Panc1 (cell line): Measurements from ENCODE around the gene FAM20B. TPM values are rescaled to one million over a fixed set of nuclear protein-coding genes. Genes with fewer than 3 reads are reported as not detected.

Experiments used
- ATAC-seq: fragments of 200-7000 bp; cut with Tn5 transposase; 2 replicates; pipeline ENCODE4 v1.9.1; 2020; ENCODE audit warnings: mild to moderate bottlenecking, moderate library complexity
- BruUV-seq: library from RNA; stranded (reverse); fragments of 400-500 nt; replicated peaks from 2 replicates; lab custom pipeline; 2021; lab: Mats Ljungman, UMichigan
- CTCF ChIA-PET: fragments of 300-600 bp; sonication (Branson Sonifier 250); formaldehyde crosslinking; loops from one replicate; lab custom pipeline; 2022; ENCODE audit warnings: antibody characterized with exemption; lab: Charles Lee
- POLR2A ChIA-PET: fragments of 300-600 bp; sonication (Branson Sonifier 250); formaldehyde crosslinking; loops from one replicate; lab custom pipeline; 2022; ENCODE audit warnings: antibody characterized with exemption; lab: Charles Lee
- DNase-seq: peaks from one replicate; pipeline ENCODE4 v3.0.0-alpha.2; 2010; ENCODE audit warnings: low read depth, low spot score
- H3K27ac ChIP-seq: 2 replicates; pipeline ENCODE4 v1.5.1; 2011; ENCODE audit warnings: mild to moderate bottlenecking, low read length, inconsistent platforms
- H3K27me3 ChIP-seq: fragments of 200-500 bp; sonication (Bioruptor generic); 2 replicates; pipeline ENCODE4 v1.6.0; 2014; ENCODE audit warnings: low read length, inconsistent platforms; ENCODE audit not compliant: control insufficient read depth, insufficient read depth
- H3K36me3 ChIP-seq: fragments of 200-500 bp; sonication (Bioruptor generic); 2 replicates; pipeline ENCODE4 v1.5.1; 2014; ENCODE audit warnings: inconsistent platforms, mild to moderate bottlenecking, low read length, moderate library complexity; ENCODE audit not compliant: control insufficient read depth, insufficient read depth
- H3K4me1 ChIP-seq: 2 replicates; pipeline ENCODE4 v1.5.1; 2011; ENCODE audit warnings: inconsistent platforms, mild to moderate bottlenecking, low read length, moderate library complexity; ENCODE audit not compliant: control insufficient read depth, insufficient read depth
- H3K4me3 ChIP-seq, 2 experiments: 2 replicates each; pipeline ENCODE4 v1.5.1; 2011 to 2012; ENCODE audit warnings: low read depth in 2 of 2, low read length in 2 of 2, mild to moderate bottlenecking in 2 of 2, inconsistent platforms in 1 of 2, moderate library complexity in 1 of 2
- H3K9me3 ChIP-seq: fragments of 200-500 bp; sonication (Bioruptor generic); 2 replicates; pipeline ENCODE4 v1.5.1; 2014; ENCODE audit warnings: low read depth, mild to moderate bottlenecking, inconsistent platforms, low read length, moderate library complexity; ENCODE audit not compliant: control insufficient read depth, insufficient read depth
- CTCF ChIP-seq: fragments of 450-650 bp; IDR thresholded peaks from 2 replicates; pipeline ENCODE4 v1.5.1; 2017; ENCODE audit warnings: mild to moderate bottlenecking
- POLR2AphosphoS5 ChIP-seq: IDR thresholded peaks from 2 replicates; pipeline ENCODE4 v1.6.1; 2012; ENCODE audit warnings: mild to moderate bottlenecking, low read depth, low read length, moderate library complexity
- REST ChIP-seq, 2 experiments: IDR thresholded peaks; 2 replicates each; pipeline ENCODE4 v1.6.1; 2011 to 2012; ENCODE audit warnings: low read depth in 2 of 2, control low read depth in 1 of 2, low read length in 1 of 2, mild to moderate bottlenecking in 1 of 2, moderate library complexity in 1 of 2; ENCODE audit not compliant: insufficient read depth in 1 of 2
- SIN3A ChIP-seq: IDR thresholded peaks from 2 replicates; pipeline ENCODE4 v1.6.1; 2012; ENCODE audit warnings: low read depth, mild to moderate bottlenecking, low read length, moderate library complexity, borderline replicate concordance; ENCODE audit not compliant: insufficient read depth
- TCF7L2 ChIP-seq: IDR thresholded peaks from 2 replicates; pipeline ENCODE4 v1.6.1; 2011; ENCODE audit warnings: mild to moderate bottlenecking, low read depth, low read length, inconsistent platforms
- in situ Hi-C: cut with HindIII; loops from 2 replicates; pipeline ENCODE4 v1.10.0; 2016; ENCODE audit warnings: low sequenced_read_pairs, low pct_unique_long_range_greater_than_20kb
- intact Hi-C: fragments of 100-400 bp; cut with micrococcal nuclease; formaldehyde crosslinking; loops from one replicate; pipeline ENCODE4 v1.10.0; 2022; ENCODE audit not compliant: unreplicated experiment
- total RNA-seq: library from RNA; stranded (reverse); gene quantifications from one replicate; pipeline ENCODE4 v1.2.1, GENCODE V29; 2021; ENCODE audit not compliant: unreplicated experiment

FAM20B gene
- total RNA-seq, 1 experiment from 2014 or later, result 49.9 TPM

- ChIA-PET CTCF (interaction anchor here (0.6 kb wide), 1 partner anchor 250 kb away, joined by 3 read pairs; no protein-coding TSS in a partner anchor), POLR2A (no interaction called here)
- H3K27me3 ChIP-seq, result no peaks in the 10 kb centered on the region
- in situ Hi-C loops (no loop called here), intact Hi-C loops (no loop called here)
- peaks cover 5% of the 10 kb centered on the region for H3K4me1 ChIP-seq
- no peak for ATAC-seq
- H3K4me3 ChIP-seq, result no peak overlapping the region
- no peak overlapping the region for H3K27ac ChIP-seq
- no peaks in the 10 kb centered on the region for H3K9me3 ChIP-seq
- no peak for DNase-seq
- H3K36me3 ChIP-seq, result no peaks in the 10 kb centered on the region
- BruUV-seq, result no TSS peak
- no peak for TF ChIP-seq SIN3A
- no peak for TF ChIP-seq POLR2AphosphoS5
- TF ChIP-seq CTCF, result no peak
- TF ChIP-seq TCF7L2, result no peak
- TF ChIP-seq REST (IDR thresholded peaks at IDR 0.05; ENCODE audit: insufficient read depth in 1 of 2, low read depth in 2 of 2, low read length in 1 of 2), result no peak
Observed at GRCh38 chr1:179043266-179043665, 17.6 kb downstream of the FAM20B start.

- ChIA-PET CTCF (no interaction called here), POLR2A (no interaction called here)
- intact Hi-C loops, result no loop called here
- no peak for TF ChIP-seq CTCF
- no peak for TF ChIP-seq TCF7L2
- no peak for TF ChIP-seq REST (IDR thresholded peaks at IDR 0.05; ENCODE audit: insufficient read depth in 1 of 2, low read depth in 2 of 2, low read length in 1 of 2)
- TF ChIP-seq POLR2AphosphoS5, result no peak
- no peak for TF ChIP-seq SIN3A
- in situ Hi-C loops, result no loop called here
- no peaks in the 10 kb centered on the region for H3K27me3 ChIP-seq
- no peak overlapping the region for H3K27ac ChIP-seq
- no peak for ATAC-seq
- no TSS peak for BruUV-seq
- no peaks in the 10 kb centered on the region for H3K36me3 ChIP-seq
- no peaks in the 10 kb centered on the region for H3K9me3 ChIP-seq
- no peaks in the 10 kb centered on the region for H3K4me1 ChIP-seq
- no peak for DNase-seq
- no peak overlapping the region for H3K4me3 ChIP-seq
Observed at GRCh38 chr1:179043907-179044306, 18.2 kb downstream of the FAM20B start.
